B cell (primary cell): Measurements from ENCODE around the gene CPXM1.

Experiments
- CTCF ChIP-seq: fragments of 200-600 bp; IDR thresholded peaks from one replicate; pipeline ENCODE4 v1.8.0; 2022; ENCODE audit warnings: antibody characterized with exemption, mild to moderate bottlenecking
- EZH2 ChIP-seq: IDR thresholded peaks from 2 replicates; pipeline ENCODE4 v1.6.1; 2012; ENCODE audit warnings: borderline replicate concordance, low read depth, mild to moderate bottlenecking, moderate library complexity, low read length; ENCODE audit not compliant: insufficient read depth, poor library complexity, severe bottlenecking

GRCh38 chr20:2751878-2752566, 48.4 kb downstream of the CPXM1 start:
- TF ChIP-seq CTCF (no peak), EZH2 (no peak)
